Non-pigmented ciliary epithelial cell (primary cell): ENCODE measurements around the gene NECAP2.
"Not testable (repeated sequence)": the region's sequence is repeated elsewhere in the genome, so short reads cannot be mapped to it uniquely, and the experiment has no call there.

ENCODE experiments used
- DNase-seq: peaks from one replicate; pipeline ENCODE4 v3.0.0-alpha.2; 2010; ENCODE audit warnings: low read depth

NECAP2 gene

DNA sequence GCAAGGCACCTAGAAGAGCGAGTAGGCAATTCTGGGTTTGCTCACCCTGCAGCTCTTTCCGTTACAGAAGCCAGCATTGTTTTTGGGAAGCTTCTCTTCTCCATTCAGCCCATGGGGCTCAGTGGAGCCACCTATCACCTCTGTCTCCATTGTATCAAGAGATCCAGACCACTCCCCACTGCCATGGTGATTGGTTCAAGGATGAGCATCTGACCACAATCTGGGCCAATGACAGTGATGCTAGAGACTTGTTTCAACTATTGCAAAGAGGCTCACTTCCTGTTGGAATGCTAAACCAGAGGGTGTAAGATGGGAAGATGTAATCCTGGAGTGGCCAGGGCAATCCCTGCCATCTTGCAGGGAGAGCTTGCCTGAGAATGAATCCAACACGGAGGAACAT lies 9.9 kb upstream of the NECAP2 start:
- DNase-seq = no peak

DNA sequence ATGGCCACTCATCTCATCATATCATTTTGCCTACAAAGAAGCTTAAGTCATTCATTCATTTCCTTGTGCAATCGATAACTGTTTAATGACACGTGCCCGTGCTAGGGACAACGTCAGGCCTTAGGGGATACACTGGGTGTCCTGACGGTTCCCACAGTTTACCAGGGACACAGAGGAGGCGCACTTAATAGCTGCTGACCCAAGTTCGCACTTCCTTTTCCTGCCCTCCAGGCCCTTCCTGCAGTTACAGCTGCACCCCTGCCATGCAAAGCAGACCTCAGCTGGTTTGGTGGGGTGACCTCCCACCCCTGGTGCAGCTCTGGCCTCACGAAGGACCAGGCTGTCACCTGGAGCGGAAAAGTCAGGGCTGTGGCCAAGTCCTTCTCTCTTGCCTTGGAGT lies 7.5 kb upstream of the NECAP2 start:
- no peak for DNase-seq

DNA sequence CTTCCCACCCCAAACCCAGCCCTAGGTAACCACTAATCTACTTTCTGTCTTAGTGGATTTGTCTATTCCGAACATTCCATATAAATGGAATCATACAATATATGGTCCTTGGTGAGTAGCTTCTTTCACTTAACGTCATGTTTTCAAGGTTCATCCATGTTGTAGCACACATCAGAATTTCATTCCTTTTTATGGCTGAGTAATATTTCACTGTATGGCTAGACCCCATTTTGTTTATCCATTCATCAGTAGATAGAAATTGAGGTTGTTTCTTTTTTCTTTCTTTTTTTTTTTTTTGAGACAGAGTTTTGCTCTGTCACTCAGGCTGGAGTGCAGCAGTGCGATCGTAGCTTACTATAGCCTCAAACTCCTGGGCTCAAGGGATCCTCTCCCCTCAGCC lies 6.5 kb upstream of the NECAP2 start:
- DNase-seq = no peak

DNA sequence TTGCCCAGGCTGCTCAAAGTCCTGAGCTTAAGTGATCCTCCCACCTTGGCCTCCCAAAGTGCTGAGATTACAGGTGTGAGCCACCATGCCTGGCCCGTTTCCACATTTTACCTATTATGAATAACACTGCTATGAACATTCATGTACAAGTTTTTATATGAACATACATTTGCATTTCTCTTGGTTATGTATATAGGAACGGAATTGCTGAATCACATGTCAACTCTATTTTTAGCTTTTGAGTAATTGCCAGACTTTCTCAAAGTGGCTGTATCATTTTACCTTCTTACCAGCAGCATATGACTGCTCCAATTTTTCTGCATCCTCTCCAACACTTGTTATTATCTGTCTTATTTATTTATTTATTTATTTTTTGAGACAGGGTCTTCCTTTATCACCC lies 6.0 kb upstream of the NECAP2 start:
- no peak for DNase-seq

DNA sequence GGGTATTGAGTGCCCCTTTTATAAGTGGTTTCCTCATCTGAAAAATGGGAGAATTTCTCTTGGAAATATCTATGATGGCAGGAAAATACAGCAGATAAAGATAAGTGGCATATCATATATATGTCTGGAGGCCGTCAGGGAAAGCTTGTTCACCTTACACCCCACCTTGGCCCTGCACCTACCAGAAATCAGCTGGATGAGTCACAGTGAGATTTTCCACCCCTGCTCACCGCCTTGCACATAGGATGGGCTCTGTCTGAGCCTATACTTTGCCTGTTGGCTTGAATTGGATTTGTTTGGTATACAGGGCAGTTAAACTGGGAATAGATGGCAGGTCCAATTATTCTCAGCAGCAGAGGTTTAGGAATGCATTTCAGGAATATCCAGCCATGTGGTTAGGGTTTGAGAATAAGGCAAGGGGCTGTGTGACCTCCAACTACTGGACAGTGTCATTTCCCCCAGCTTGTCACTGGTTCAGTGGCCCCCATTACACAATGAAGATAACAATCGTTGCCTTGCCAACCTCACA lies 3.5 kb upstream of the NECAP2 start, which contains the start of gene SPATA21:
SPATA21 (minus strand) TSS at position 479 of the 529 bp plus-strand sequence. CDS start 6,053 bp downstream, outside the sequence.
- no peak for DNase-seq

DNA sequence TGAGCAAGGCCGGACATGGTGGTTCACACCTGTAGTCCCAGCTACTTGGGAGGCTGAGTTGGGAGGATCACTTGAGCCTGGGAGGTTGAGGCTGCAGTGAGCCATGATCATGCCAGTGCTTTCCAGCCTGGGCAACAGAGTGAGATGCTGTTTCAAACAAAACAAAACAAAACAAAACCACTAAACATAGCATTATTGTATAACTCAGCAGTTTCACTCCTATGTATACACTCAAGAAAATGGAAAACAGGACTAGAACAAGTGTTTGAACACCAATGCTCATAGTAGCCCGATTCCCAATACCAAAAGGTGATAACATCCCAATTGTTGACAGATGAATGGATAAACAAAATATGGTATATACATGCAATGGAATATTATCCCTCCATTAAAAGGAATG lies 2.0 kb upstream of the NECAP2 start:
- DNase-seq = no peak

DNA sequence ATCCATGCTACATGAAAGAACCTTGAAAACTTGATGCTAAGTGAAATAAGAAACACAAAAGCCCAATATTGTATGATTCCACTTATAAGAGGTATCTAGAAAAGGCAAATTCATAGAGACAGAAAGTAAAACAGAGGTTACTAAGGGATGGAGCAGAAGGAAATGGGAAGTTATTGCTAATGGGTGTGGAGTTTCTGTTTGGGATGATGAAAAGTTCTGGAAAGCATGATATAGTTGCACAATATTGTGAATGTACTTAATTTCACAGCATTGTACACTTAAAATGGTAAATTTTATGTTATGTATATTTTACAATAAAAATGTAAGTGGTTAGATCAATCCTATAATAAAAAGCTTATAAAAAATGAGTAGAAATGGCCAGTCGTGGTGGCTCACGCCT lies 1.6 kb upstream of the NECAP2 start:
- DNase-seq = no peak

DNA sequence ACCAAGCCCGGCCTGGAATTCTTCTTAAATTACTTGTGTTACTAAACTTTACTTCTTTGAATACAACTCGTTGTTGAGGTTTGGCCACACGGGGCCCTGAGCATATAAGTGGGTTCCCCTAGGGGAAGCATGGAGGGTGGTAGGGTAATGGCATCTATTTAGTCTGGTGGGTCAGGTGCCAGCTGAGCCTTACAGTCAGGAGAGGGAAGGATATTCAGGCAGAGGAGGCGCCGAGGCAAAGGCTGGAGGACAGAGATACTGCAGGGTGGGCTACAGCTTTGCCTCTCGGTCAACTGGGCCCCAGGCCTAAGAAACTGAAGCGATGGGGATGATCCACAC lies 424 bp upstream of the NECAP2 start:
- DNase-seq = no peak

DNA sequence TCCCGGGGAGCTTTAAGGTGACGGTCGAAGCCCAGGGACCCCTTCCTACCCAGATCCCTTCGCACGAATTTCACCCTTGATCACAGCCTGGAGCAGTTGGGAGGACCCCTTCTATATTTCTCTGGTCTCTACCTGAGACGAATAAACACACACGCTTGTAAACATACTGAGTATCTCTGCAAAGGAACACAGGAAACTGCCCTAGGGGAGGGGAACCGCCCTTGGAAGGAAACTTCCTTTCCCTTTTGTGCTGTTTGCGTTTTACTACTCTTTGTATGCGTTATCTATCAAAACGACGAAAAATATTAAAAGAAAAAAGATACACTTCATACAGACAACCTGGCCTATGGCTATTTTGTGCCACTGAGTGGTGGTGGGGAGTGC lies 750 bp downstream of the NECAP2 start:
- DNase-seq = no peak

DNA sequence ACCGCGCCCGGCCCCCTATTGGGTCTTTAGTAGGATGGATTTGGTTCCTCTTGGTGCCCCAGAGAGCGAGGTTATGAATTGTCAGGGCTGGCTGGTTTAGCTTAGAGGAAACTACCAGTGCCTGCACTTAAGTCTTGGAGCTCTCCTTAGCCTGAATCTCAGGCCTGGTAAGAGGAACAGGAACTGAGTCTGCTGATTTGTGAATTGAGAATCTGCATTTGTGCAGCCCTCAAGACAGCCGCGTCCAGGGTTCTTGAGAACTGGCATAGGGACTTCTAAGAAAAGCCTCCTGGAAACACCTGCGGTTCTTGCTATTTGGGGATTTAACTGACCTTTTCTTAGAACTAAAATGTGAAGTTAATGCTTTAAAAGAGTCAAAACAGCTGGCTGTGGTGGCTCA lies 1.7 kb downstream of the NECAP2 start:
- no peak for DNase-seq

DNA sequence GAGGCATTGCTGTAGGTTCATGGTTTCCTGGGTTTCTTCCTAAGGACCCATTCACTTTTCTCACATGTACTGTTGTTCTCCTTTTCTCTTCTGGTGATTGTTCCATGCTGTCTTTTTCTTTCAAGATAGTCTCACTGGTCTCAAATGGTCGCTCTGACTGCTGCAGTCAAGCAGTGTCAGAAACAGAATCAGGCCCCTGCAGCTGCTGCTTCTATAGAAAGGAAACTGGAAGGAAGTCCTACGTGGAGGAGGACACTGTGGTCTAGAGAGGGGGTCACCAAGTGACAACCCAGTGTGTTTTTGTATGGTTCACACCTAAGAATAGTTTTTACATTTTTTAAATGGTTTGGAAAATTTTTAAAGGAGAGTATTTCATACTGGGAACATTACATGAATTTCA lies 2.4 kb downstream of the NECAP2 start:
- DNase-seq = no peak

DNA sequence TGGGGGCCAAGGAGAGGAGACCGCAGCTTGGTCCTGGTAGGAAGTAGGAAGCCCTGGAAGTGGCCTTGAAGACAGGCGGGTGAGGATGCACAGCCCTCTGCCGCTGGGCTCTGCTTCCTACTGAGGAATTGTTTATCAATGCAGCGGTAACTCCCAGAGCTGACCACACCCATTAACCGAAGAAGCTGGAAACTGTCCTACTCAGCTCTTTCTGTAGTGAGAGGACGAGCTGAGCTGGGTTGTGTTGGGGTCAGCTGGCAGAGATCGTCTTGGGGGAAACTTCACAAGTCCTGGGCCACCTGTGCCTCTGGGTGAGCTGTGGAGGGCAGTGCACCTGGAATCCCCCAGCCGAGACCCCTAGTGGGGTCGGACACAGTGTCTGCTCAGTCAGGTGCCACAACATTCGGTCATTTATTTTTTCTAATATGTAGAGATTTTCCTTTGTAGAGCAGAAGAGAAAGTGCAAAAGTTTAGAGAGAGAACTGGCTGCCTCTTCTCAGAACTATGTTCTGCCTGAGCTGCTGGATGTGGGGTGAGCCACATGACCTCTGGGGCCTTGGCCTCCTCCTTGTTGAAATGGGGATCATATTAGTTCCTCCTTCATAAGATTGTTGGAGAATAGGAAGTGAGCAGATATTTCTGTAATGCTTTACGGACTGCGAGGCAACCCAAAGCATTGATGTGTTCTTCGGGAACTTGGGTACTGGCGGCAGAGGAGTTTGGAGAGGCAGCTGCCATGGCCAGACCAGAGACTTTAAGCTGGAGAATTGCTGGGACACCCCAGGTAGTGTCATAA lies 3.6 kb downstream of the NECAP2 start:
- DNase-seq = no peak

DNA sequence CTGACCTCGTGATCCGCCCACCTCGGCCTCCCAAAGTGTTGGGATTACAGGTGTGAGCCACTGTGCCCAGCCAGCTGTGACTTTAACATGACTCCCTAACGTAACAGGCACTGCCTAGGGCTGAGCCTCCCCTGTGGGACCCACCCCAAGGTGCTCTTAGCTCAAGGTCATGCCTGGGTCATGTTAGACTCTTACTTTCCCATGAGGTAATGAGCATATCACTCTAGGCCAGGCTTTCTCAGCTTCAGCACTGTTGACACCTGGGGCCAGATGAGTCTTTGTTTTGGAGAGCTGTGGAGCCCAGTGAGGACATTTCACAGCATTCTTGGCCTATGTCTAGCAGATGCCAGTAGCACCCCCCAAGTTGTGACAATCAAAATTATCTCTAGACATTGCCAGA lies 4.5 kb downstream of the NECAP2 start:
- DNase-seq = no peak

DNA sequence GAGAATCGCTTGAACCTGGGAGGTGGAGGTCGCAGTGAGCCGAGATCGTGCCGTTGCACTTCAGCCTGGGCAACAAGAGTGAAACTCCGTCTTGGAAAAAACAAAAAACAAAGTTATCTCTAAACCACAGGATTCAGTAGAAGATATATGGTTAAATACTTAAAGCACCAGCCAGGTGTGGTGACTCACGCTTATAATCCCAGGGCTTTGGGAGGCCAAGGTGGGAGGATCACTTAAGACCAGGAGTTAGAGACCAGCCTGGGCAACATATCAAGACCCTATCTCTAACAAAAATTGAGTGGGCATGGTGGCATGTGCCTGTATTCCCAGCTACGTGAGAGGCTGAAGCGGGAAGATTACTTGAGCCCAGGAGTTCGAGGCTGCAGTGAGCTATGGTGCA lies 5.6 kb downstream of the NECAP2 start:
- DNase-seq = no peak

DNA sequence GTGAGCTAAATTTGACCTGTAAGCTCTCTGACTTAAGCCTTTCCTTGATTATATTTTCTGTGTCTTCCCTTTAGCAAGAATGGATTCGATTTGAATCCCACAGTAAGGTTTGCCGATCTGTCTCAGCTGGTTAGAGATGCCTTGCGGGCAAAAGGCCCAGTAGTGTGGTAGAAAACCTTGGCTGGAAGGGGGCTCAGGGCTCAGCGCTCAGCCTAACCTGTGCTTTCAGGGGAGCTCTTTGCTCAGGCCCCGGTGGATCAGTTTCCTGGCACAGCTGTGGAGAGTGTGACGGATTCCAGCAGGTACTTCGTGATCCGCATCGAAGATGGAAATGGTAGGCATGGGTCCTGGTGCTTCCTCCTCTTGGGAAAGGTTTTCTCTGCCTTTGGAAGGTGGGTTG lies 7.1 kb downstream of the NECAP2 start:
- DNase-seq = no peak

DNA sequence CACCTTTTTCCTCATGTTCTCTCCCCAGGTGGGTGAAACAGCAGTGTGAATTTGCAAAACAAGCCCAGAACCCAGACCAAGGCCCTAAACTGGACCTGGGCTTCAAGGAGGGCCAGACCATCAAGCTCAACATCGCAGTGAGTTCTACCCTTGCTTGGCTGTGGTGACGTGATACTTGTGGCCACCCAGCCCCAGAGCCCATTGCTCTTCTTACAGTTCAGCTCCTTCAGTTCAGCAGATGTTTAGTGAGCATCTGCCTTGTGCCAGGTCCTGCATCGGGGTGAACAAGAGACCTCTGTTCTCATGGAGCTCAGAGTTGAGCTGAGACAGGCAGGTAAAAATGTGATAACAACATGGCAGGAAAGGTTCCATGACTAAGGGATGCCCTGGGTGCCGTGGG lies 8.5 kb downstream of the NECAP2 start:
- no peak for DNase-seq

DNA sequence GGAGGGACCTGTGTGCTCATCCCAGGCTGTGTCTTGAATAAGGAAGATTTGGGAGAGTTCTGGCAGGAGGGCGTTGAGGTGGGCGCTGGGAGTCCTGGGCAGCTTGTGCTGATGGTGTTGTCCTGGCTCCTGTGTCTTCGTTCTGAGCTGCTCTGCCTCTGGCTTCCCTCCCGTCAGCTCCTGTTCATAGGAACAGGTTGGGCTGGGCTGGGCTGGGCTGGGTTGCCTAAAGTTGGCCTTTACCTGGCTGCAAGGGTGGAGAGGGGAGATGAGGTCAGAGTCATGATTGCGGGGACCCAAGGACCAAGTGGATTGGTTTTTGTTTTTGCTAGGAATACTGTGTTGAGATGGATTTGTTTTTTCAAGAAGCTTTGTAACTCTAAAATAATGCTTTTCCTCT lies 9.1 kb downstream of the NECAP2 start:
- DNase-seq = no peak

DNA sequence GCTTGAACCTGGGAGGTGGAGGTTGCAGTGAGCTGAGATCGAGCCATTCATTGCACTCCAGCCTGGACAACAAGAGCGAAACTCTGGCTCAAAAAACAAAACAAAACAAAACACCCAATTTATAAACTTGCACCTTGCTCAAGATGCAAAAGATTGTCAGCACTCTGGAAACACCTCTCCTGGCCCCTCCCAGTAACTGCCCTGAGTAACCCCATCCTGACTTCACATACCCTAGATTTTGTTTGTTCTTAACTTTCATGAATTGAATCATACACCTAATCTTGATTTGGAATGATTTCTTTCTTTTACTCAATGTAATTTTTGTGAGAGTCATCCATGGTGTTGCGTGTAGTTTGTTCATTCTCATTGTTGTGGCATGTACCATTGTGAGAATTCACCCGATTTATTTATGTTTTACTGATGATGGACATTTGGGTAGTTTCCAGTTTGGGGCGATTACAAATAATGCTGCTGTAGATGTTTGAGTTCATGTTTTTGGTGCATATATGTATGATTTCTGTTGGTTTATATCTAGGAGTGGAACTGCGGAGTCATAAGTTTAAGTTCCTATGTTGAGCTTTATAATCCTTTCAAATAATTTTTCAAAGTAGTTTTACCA lies 10.4 kb downstream of the NECAP2 start:
- DNase-seq = no peak

DNA sequence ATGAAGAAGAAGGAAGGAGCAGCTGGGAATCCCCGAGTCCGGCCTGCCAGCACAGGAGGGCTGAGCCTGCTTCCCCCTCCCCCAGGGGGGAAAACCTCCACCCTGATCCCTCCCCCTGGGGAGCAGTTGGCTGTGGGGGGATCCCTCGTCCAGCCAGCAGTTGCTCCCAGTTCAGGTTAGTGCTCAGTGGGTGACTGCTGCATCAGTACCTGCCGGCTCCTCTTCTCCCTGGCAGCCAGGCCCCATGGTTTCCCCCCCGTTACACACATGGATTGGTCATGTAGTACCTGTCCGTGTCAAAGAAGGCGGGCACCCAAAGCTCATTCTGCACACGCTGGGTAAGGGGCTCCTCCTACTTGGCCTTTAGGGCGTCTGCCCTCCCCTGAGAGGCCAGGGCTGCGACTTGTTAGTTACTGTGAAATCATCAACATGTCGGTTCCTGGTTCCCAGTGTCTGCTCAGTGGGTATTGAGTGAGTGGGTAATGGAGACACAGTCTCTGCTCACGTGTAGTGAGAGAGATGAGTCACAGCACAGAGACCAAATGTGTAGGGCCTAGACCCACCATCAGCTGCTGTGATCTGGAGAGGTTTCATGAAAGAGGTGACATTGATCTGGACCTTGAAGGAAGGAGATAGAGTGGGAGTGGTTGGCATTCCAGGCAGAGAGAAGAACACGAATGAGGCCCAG lies 11.5 kb downstream of the NECAP2 start:
- no peak for DNase-seq

DNA sequence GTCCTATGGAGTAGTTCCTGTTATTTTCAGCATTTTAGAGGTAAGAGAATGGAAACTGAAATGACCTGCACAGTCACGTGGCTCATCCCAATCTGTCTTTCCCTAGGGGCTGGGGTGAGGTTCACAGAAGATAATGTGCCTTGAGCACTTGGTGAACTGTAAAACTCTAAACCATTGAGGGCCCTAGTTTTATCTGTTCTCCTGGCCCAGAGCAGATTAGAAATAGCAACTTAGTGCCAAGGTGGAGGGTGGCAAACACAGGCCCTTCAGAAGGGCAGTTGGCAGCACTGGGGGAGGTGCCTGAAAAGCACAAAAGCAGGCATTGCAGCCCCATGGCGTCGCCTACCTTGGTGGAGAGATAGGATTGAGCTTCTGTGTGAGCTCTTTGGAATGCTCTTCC lies 14.4 kb downstream of the NECAP2 start:
- DNase-seq = not testable (repeated sequence)

DNA sequence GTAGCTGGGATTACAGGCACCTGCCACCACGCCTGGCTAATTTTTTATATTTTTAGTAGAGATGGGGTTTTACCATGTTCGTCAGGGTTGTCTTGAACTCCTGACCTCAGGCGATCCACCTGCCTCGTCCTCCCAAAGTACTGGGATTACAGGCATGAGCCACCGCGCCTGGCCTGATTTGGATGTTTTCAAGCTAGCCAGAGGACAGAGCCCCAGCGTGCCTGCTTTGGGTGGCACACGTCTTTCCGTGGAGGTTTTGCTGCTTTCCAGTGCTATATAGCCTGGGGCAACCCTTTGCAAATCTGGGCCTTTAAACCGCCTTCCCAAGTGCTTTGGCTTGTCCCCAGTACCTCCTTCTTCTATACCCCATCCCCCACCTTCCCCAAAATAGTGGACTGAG lies 15.6 kb downstream of the NECAP2 start:
- DNase-seq = not testable (repeated sequence)

DNA sequence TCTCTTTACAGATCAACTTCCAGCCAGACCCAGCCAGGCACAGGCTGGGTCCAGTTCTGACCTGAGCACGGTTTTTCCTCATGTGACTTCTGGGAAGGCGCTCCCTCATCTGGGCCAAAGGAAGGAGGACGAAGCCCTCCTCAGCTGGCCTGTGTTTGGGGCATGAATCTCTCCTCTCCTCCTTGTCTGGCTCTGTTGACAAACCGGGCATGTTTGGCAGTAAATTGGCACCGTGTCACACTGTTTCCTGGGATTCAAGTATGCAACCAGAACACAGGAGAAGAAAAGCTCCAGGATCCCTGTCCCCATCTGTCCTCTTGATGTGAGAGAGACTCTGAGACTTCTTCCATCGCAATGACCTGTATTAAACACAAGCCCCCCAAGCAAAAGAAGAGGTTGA lies 18.3 kb downstream of the NECAP2 start:
- DNase-seq = no peak

DNA sequence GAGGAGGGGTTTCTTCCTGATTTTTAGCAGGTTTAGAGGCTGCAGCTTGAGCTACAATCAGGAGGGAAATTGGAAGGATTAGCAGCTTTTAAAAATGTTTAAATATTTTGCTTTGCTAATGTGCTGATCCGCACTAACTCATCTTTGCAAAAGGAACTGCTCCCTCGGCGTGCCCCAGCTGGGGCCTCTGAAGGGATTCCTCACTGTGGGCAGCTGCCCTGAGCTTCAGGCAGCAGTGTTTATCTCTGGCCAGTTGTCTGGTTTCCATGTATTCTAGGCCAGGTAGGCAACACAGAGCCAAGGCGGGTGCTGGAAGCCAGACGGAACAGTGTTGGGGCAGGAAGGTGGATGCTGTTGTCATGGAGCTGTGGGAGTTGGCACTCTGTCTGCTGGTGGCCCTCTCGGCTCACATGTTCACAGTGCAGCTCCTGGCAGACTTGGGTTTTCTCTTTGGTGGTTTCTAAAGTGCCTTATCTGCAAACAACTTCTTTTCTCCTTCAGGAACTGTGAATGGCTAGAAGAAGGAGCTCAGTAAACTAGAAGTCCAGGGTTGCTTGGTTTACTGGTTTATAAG lies 18.9 kb downstream of the NECAP2 start:
- no peak for DNase-seq
